Loucy (cell line): ENCODE results near the gene TSEN15.

Experiments used
- H2AFZ ChIP-seq: fragments of 200-600 bp; sonication (generic); 2 replicates; pipeline ENCODE4 v1.6.0; 2016; ENCODE audit warnings: antibody characterized with exemption, mild to moderate bottlenecking, low read length, moderate library complexity
- H3F3A ChIP-seq: fragments of 200-600 bp; 2 replicates; pipeline ENCODE4 v1.6.0; 2016; ENCODE audit warnings: antibody characterized with exemption, low read depth, mild to moderate bottlenecking
- H3K27me3 ChIP-seq: fragments of 200-600 bp; sonication (generic); 2 replicates; pipeline ENCODE4 v1.6.1; 2014; ENCODE audit warnings: low read length, mild to moderate bottlenecking; ENCODE audit not compliant: insufficient read depth, poor library complexity, severe bottlenecking
- H3K36me3 ChIP-seq: fragments of 200-600 bp; sonication (generic); 2 replicates; pipeline ENCODE4 v1.6.1; 2016; ENCODE audit warnings: low read length; ENCODE audit not compliant: insufficient read depth
- H3K4me1 ChIP-seq: fragments of 200-600 bp; sonication (generic); 2 replicates; pipeline ENCODE4 v1.5.1; 2014; ENCODE audit warnings: low read length, mild to moderate bottlenecking; ENCODE audit not compliant: insufficient read depth, poor library complexity, severe bottlenecking
- H3K4me2 ChIP-seq: fragments of 200-600 bp; sonication (generic); 2 replicates; pipeline ENCODE4 v1.6.0; 2014; ENCODE audit warnings: antibody characterized with exemption, low read length, low read depth, mild to moderate bottlenecking; ENCODE audit not compliant: poor library complexity, severe bottlenecking
- H3K4me3 ChIP-seq: fragments of 200-600 bp; sonication (generic); 2 replicates; pipeline ENCODE4 v1.5.1; 2014; ENCODE audit warnings: low read length, mild to moderate bottlenecking, mixed read lengths; ENCODE audit not compliant: poor library complexity, severe bottlenecking
- H3K79me2 ChIP-seq: fragments of 200-600 bp; sonication (generic); 2 replicates; pipeline ENCODE4 v1.6.1; 2014; ENCODE audit warnings: low read length; ENCODE audit not compliant: insufficient read depth
- H3K9ac ChIP-seq: fragments of 200-600 bp; sonication (generic); 2 replicates; pipeline ENCODE4 v1.6.0; 2014; ENCODE audit warnings: mild to moderate bottlenecking, low read depth, low read length, moderate library complexity; ENCODE audit not compliant: poor library complexity, severe bottlenecking
- H3K9me2 ChIP-seq: fragments of 200-600 bp; sonication (generic); replicated peaks from 2 replicates; pipeline ENCODE4 v1.6.1; 2016; ENCODE audit warnings: low read depth, low read length, mixed read lengths
- H3K9me3 ChIP-seq: fragments of 200-600 bp; sonication (generic); 2 replicates; pipeline ENCODE4 v1.6.1; 2014; ENCODE audit warnings: mild to moderate bottlenecking, antibody characterized with exemption, low read length, low read depth; ENCODE audit not compliant: insufficient read depth
- H4K20me1 ChIP-seq: fragments of 200-600 bp; sonication (generic); 2 replicates; pipeline ENCODE4 v1.6.0; 2014; ENCODE audit warnings: antibody characterized with exemption, low read length, mild to moderate bottlenecking; ENCODE audit not compliant: insufficient read depth, poor library complexity, severe bottlenecking
- CTCF ChIP-seq: fragments of 200-600 bp; sonication (generic); conservative IDR thresholded peaks from 2 replicates; pipeline ENCODE4 v1.5.1; 2014; ENCODE audit warnings: mild to moderate bottlenecking, antibody characterized with exemption, low read length
- EZH2phosphoT487 ChIP-seq: fragments of 200-600 bp; IDR thresholded peaks from 2 replicates; pipeline ENCODE4 v1.6.1; 2018; ENCODE audit warnings: antibody characterized with exemption, mild to moderate bottlenecking, moderate library complexity, borderline replicate concordance

The TSEN15 gene

GRCh38 chr1:184059887-184060286, 8.4 kb downstream of the TSEN15 start:
- no peak overlapping the region for H3K9ac ChIP-seq
- no peaks in the 10 kb centered on the region for H3K9me2 ChIP-seq
- peaks cover 18% of the 10 kb centered on the region for H3K4me1 ChIP-seq
- no peak for TF ChIP-seq CTCF
- no peak for TF ChIP-seq EZH2phosphoT487
- no peak overlapping the region for H3K4me2 ChIP-seq
- H3K9me3 ChIP-seq = no peaks in the 10 kb centered on the region
- no peaks in the 10 kb centered on the region for H3K27me3 ChIP-seq
- no peak overlapping the region for H3K4me3 ChIP-seq
- no peaks in the 10 kb centered on the region for H3F3A ChIP-seq
- H3K36me3 ChIP-seq = peaks cover 10% of the 10 kb centered on the region; the same call in 1 of the 2 replicates
- H3K79me2 ChIP-seq = peaks cover 31% of the 10 kb centered on the region
- H2AFZ ChIP-seq = no peak overlapping the region
- no peaks in the 10 kb centered on the region for H4K20me1 ChIP-seq

GRCh38 chr1:184060316-184060715, 8.8 kb downstream of the TSEN15 start:
- Histone ChIP-seq H3K79me2 (peaks cover 31% of the 10 kb centered on the region), H3K4me3 (no peak overlapping the region)
- TF ChIP-seq EZH2phosphoT487 = no peak
- no peak for TF ChIP-seq CTCF

GRCh38 chr1:184061396-184062003, 10.0 kb downstream of the TSEN15 start:
- peaks cover 19% of the 10 kb centered on the region; the same call in 1 of the 2 replicates for H3K36me3 ChIP-seq
- no peaks in the 10 kb centered on the region for H3K27me3 ChIP-seq
- no peaks in the 10 kb centered on the region for H3F3A ChIP-seq
- H4K20me1 ChIP-seq = no peaks in the 10 kb centered on the region
- no peak overlapping the region for H3K4me2 ChIP-seq
- peaks cover 29% of the 10 kb centered on the region for H3K79me2 ChIP-seq
- no peaks in the 10 kb centered on the region for H3K9me2 ChIP-seq
- no peaks in the 10 kb centered on the region for H3K9me3 ChIP-seq
- H2AFZ ChIP-seq = no peak overlapping the region
- TF ChIP-seq CTCF (no peak), EZH2phosphoT487 (no peak)
- H3K4me3 ChIP-seq = no peak overlapping the region
- H3K9ac ChIP-seq = no peak overlapping the region
- peaks cover 17% of the 10 kb centered on the region for H3K4me1 ChIP-seq

More at GRCh38 chr1:184060316-184060715, 8.8 kb downstream of the TSEN15 start:
- H3K9ac ChIP-seq = no peak overlapping the region
- peaks cover 18% of the 10 kb centered on the region for H3K4me1 ChIP-seq
- no peaks in the 10 kb centered on the region for H3K27me3 ChIP-seq
- no peaks in the 10 kb centered on the region for H3K9me3 ChIP-seq
- H4K20me1 ChIP-seq = no peaks in the 10 kb centered on the region
- H2AFZ ChIP-seq = no peak overlapping the region
- H3K9me2 ChIP-seq = no peaks in the 10 kb centered on the region
- peaks cover 14% of the 10 kb centered on the region; the same call in 1 of the 2 replicates for H3K36me3 ChIP-seq
- H3K4me2 ChIP-seq = no peak overlapping the region
- no peaks in the 10 kb centered on the region for H3F3A ChIP-seq
